Activated T-cell treated with anti-CD3 and anti-CD28 coated beads for 48 hours (primary cell): ENCODE results near the gene CAMK4.

Experiments
- DNase-seq: peaks from one replicate; pipeline ENCODE4 v3.0.0-alpha.2; 2020; ENCODE audit warnings: low read depth

Gene CAMK4

DNA sequence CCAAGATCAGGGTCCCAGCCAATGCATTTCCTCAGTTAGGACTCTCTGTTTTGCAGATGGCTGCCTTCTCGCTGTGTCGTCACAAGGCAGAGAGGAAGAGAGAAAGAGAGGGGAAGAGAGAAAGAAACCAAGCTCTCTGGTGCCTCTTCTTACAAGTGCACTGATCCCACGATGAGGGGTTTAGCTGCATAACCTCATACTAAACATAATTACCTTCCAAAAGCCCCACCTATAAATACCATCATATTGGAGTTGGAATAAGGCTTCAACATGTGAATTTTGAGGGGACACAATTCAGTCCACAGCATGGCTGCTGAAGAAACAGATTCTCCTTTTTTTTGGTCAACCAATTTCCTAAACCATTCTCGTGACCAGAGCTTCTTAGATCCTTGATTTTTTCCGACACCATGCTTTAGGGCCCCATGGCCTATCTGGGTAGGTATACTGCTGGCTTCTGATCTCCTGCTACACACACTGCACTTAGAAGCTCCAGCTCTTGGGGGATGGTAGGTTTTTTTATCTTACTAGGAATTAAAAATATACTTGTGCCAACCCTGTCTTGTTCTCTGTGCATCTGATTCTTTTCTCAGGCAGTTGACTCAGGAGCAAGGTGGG, 5.1 kb downstream of the CAMK4 start:
- DNase-seq: no peak

DNA sequence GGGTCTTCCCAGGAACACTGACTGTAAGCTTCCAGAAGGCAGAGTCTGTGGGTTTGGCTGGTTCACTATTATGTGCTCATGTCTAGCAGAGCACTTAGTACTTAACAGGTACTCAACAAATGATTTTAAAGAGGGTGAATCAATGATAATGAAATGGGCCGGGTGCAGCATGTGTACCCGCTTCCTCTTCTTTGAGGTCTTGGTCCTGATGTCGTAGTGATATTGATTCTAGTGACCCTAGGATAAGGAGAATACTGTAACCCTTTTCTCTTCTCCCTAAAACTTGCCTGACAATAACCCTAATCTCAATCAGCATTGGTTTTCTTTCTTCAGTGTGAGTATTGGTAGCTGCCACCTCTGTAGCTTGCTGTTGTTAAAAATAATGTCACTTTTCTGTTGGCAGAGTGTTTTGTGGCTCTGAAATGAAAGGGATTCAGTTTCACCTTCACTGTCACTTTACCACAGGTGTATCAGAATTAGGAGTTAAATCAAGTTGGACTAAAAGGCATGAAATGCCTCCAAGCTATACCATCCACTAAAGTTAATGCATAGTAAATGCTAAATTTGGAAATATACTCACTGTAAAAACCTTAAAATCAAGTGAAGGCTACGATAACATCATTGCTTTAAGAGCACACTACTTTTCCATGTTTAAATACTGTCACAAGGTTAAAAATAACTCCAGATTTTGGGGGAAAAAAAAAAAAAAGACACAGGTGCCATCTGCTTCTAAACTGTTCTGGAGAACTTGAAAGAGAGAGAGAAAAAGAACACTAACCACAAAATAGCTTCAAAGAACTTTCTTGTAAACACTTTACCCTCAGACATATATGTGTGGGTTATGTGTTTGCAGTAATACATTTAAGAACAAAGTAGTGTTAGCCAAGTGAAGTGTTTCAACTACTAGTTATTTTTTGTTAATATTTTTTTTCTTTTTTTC, 6.0 kb downstream of the CAMK4 start:
- DNase-seq: no peak

DNA sequence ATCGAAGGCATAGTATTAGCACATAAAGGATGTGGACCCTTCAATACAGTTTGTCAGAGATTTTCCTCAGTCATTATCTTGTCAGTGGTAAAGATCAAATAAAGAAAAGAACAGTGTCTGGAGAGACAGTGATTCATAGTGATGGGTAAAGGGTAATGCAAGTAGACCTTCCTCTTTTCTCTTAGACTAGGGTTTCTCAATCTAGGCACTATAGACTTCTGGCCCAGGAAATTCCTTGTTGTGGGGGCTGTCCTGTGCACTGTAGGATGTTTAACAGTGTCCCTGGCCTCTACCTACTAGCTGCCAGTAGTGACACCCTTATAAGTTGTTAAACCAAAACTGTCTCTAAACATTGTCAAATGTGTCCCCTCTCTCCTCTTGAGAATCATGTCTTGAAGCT, 6.9 kb downstream of the CAMK4 start:
- DNase-seq: no peak

DNA sequence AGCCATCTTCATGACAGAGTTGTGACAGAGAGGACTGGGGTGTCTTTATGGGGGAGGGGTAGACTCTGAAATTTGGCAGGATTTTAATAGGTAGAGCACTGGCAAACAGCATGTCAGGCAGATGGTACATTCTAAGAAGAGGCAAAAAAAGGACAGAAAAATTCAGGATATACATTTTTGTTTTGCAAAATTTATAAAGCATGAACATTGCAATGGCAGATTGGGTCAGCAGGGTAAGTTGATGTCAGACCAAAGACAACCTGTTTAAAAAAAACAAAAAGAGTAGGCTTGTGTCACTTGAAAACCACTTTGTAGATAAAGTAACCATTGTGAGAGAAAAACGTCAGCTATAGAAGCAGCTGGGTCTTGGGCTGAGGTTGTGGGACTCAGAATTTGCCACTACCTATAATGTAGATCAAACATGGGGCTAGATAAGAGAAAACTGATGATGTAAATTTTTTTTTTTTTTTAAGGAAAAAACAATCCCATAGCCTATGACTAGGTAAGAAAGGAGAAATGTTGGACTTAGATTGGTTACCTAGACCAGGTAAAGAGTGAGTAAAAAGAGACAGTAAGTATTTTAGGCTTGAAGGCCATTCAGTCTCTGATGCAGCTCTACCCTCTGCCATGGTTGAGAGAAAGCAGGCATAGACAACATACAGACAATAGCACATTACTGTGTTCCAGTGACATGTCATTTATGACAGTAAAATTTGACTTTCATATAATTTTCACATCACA, 8.3 kb downstream of the CAMK4 start:
- DNase-seq: no peak

DNA sequence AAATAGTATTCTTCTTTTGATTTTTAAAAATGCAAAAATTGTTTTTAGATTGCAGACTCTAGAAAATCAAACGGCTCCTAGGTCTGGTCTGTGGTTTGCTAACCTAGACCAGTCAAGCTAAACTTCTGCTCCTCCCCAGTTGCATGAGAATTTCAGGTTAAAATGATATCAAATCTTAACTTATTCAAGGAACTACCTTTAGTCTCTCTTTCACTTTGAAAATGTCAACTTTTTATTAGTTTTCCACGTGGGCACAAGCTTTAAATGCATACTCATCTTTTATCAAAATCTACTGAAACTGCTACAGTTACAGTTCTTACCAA, 8.8 kb downstream of the CAMK4 start:
- no peak for DNase-seq

DNA sequence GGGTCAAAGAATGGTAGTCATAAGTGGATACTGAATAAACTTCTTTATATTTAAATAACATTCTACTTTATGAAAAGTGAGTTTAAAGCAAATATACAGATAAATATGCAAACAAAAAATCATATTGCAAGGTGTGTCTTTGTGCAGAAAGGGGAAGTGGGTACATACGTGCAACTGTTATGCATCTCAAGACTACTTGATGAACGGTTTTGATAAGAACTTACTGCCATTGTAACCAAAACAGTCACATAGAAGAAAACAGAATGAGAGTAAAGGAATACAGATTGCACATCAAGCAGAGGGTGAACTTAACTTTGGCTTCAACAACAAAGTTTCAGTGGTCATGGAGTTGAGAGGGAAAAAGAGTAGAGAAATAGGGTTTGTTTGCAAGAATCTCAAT, 9.9 kb downstream of the CAMK4 start:
- DNase-seq: no peak

DNA sequence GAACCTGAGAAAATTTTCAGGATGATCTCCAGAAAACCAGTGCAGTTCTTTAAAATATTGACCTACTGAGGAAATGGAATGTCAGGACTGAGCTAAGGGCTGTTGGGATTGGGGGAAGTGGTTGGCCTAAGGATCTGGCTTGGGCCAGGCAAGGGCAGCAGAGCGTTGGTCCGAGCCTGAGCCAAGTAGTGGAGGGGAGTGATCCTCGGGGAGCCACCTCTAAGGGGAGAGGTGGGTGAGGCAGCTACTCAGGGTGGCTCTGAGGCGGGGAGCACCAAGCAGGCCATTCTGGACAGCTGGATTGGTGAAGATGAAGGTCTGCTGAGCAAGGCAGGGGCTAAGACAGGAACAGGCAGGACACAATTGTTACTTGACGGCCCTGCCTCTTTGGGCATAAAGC, 11.5 kb downstream of the CAMK4 start:
- DNase-seq: no peak

DNA sequence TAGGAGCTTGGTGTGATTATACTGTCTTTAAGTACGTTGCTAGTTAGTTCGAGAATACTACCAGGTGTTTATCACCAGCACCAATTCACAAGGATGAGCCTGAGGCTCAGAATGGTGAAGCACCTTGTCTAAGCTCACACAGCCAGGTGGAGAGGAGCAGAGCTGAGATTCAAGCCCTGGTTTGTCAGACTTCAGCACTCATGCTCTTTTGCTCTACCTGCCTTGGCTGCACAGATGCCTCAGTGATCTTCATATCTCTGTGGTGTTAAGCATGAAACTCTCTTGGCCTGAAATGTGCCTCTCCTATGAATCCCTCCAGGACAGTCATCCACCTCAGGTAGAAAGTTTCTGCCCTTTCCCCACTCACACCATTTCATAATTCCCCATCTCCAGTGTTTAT, 12.2 kb downstream of the CAMK4 start:
- DNase-seq: no peak

DNA sequence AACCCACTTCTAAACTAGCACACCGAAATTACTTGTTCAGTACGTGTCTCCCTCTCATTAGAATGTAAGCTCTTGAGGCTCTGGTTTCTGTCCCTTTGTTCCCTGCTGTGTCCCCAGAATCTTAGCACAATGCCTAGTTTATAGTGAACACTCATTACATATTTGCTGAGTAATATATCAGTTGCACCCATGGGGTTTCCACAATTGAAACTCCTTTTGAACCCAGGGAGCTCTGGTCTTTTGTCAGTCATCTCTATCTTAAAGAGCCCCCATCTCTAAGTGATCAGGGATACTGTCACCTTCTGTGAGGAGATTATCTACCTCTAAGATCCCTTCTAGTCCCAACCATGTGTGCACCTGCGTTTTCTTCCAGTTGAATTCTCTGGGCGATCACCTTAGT, 12.8 kb downstream of the CAMK4 start:
- no peak for DNase-seq

DNA sequence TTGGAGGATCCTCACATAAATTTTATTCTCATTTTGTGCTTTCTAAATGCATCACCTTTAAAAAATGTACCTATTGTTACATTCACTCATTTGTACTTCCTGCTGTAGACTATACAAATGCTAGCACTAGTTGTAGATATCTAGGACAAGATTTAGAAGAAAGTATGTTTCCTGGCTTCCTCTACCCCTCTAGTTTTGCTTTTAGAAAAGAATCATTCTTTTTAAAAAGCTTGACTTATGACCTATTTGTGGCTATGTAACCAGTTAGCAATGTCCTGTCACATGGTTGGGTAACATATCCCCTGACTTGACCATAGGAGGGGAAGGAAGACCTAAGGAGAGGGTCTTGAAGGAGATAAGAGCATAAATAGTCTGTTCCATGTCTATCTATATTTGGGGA, 13.3 kb downstream of the CAMK4 start:
- no peak for DNase-seq

DNA sequence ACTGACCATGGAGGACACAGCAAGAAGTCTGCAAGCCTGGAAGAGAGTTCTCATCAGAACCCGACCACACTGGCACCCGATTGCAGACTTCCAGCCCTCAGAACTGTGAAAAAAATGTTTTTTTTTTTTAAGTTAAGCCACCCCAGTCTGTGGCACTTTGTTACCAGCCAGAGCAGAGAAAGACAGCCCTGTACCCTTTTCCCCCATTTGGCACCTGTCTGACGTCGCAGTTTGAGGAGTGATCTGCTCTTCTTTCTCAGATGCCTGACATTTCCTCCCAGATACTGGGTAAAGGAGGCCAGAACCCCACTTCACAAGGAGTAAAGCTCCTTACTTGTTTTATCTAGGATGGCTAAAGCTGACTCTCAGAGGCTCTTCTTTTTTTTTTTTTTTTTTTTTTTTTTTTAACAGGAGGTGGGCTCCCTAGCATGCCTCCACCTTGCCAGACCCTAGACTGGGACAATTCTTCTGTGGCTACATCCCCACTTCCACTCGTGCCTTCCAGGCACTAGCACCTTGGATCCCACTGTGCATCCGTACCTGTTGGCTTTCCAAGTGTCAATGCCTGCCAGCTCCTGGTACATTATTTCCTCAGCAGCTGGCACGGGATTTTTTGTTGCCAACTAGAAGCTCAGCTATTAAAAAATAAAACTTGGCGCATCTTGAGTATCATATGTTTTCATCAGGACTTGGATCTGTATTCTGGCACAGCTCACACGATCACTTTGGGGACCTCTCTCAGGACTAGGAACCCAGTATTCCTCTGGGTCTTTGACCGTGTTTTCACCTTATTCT, 14.4 kb downstream of the CAMK4 start:
- no peak for DNase-seq

DNA sequence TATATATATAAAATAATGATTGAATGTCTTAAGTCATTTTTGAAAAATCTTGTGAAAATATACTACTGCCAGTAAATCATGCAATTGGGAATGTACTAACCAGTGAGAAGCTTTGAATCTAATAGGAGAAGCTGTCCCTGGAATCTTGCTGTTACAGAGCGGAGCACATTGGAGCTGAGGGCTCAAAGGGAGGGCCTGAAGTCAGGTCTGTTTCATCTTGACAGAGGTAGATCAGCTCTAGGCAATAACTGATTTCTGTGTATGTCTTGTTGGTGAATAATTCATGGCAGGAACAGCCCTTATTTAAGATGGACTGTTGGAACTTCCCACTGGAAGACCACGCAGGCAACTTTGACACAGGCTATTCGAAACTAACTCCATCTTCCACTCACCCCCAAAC, 17.5 kb downstream of the CAMK4 start:
- DNase-seq: no peak

DNA sequence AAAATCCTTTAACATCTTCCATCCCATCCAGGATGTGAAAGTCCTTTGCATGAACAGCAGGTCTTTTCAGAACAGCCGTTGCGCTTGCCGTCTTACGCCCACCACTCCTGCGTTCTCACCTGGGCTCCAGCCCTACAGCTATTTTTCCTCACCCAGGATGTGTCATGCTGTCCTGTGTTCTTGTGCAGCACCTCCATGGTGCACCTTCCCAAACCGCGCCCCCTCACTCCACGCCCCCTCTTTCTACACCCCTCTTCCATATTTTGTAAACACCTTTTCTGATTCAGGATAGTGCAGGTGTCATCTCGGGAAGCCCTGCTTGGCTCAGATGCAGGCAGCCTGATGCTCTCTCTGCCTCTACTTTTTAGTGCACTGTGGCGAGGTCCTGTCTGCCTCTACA, 18.4 kb downstream of the CAMK4 start:
- no peak for DNase-seq

DNA sequence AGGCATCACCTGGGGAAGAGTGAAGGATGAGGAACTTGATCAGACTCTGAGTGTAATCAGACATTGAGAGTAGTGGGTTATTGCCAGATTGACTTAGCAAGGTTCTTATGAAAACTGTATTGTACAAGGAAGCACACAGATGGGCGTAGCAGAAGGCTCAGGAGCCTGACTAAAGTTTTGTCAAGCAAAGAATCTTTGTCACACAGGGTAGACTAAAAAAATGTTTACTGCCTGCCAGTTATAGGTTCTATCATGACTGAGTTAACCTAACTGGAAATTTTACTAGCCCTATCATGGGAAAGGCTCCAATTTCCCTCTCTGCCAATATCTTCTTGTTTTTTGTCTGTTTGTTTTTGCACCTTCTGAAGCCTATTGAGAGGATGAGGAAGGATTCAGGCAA, 19.1 kb downstream of the CAMK4 start:
- DNase-seq: no peak

DNA sequence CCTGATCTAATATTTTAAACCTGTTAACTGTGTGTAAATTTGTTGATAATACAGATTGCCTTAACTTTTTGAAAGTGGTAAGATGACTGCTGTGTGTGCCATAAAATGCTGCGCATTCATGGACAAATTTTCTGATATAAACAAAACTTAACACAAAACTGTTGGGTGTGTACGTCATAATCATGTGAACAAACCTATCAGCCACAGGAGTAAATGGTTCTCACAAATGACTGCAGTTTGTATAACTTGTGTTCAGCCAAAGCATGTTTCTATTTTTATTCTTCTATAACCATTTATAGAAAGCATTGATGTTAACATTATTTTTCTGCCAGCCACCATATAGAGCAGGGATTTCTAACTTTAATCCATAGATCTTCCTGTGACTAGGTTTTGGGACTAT, 21.5 kb downstream of the CAMK4 start:
- no peak for DNase-seq

DNA sequence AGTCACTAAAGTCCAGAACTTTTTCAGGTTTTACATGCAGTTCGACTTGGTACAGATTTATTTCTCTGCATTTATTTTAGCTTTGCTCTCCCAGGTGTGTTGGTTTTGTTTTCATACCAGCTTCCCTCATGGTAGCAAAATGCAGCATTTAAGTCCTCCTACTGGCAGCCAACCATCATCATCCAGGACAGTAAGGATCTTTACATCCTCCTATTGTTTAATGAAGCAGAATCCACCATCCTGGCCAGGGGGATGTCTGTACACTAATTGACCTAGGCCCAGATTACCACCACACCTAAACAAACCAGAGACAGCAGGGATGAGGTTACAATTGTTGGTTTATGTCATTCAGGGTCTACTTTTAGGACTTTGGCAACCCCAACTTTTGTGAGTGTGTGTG, 22.3 kb downstream of the CAMK4 start:
- DNase-seq: no peak

DNA sequence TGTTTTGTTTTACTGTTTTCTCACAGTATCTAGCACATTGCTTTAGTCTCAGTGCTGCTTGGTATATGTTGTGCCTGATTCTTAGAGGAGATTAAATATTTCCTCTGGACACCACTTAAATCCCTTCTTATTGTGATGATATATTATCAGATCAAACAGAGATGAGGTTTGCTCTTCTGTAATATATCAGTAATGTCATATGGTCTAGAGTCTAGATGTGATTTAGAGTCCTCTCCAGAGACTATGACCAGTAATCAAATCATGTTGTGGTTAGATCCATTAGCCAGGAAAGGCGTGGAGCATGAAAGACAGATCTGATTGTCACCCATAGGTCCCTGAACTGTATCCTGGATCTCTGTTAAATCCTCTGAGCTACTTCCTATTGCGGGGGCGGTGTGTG, 24.4 kb downstream of the CAMK4 start:
- no peak for DNase-seq

DNA sequence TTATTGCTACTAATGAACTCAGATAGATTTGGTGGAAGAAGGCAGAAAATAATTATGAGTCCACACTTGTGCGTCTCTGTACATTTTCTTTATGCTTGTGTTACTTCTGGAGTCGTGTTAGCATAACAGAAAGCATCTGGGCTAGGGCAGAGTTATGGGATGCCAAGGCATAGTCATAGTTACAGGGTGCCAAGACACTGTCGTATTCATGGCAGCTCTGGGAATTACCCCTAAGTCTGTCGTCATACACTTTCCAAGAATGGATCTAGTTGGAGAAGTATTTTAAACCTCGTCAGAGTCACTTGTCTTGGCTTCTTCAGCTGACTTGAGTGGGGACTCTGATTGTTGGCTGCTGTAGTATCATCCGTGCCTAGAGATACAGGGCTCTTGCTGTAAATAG, 27.7 kb downstream of the CAMK4 start:
- no peak for DNase-seq

DNA sequence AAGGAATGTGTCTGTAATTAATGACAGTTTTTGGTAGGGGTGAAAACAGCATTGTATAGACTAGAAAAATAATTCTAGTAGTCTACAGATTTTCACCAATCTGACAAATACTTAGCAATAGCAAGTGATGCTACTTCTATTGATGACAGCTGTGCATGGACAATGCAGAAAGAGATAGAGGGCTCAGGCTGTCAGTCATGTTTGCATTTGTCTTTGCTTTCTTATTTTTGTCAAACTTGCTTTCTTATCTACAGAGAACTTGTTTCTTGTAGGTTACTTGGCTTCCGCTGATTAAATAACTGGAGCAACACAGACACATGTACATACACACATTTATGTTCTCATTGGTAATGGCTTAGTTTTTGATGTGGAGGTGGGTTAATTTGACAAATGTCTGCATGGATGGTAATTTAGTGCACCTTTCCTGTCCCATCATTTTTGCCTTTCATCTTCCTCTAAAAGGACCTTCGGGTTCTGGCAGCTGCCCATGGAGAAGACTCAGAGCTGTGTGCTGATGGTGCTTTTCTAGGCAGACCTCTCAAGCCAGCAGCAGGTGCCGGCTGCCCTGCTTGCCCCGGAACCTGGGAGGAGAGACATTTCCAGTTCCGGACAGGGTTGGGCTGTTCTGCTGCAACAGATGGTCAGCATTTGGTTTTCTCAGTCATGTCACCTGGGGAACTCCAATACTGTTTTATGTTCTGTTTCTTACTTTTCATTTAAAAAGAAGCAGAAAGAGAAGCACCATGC, 28.8 kb downstream of the CAMK4 start:
- no peak for DNase-seq

DNA sequence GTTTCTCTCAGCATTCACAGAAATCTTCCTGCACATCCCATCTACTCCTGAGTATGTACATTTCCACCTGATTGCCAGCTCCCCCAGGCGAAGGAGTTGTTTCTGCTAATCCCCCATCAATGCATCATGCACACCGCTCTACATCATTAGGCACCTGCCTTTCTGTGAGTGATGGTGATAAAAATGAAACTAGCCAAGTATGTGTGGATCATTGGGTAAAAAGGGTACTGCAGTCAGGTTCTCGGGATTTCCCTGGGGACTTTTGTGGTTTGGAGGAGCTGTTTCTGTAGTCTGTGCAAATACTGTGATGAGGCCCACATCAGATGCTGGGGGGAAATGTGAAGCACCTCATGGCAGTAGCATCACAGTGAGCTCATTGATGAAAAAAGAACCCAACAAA, 30.4 kb downstream of the CAMK4 start:
- peak; percentile 63 for DNase-seq

DNA sequence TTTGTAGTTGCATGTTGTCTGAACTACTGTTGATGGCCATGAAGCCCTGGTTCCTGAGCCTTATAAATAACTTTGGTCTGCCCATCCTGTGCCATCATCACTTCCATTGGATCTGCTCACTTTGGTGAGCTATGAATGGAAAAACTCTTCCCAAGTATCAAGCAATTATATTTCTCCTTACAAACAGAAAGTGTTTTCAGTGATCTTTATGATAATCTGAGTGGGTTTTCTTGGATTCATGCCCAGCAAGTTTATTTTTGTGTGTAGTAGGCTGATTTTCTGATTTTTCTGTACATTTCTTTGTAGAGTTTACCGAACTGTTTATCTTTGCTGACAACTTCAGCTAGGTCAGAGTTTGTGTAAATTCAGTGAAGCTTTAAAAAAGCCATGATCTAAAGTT, 31.0 kb downstream of the CAMK4 start:
- no peak for DNase-seq

DNA sequence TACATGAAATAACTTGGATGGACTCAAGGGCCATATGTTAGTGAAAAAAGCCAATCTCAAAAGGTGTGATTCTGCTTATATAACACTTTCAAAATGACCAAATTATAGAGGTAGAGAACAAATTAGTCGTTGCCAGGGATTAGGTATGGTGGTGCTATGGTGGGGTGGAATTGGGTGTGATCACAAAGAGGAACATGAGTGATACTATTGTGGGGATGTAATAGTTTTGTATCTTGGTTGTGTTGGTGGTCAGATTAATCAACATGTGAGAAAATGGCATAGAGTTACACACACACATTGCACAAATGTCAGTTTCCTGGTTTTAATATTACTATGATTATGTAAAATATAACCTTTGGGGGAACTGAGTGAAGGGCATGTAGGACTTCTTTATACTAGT, 31.9 kb downstream of the CAMK4 start:
- DNase-seq: no peak
